Inflammatory macrophage (primary cell): ENCODE measurements around the gene SNX14.

Source experiments
- DNase-seq, 2 donors: peaks; one replicate each; pipeline ENCODE4 v3.0.0-alpha.2; 2020 to 2022

SNX14 gene

GRCh38 chr6:85461798-85462170 is 131.9 kb downstream of the SNX14 start:
- no peak for DNase-seq

DNA sequence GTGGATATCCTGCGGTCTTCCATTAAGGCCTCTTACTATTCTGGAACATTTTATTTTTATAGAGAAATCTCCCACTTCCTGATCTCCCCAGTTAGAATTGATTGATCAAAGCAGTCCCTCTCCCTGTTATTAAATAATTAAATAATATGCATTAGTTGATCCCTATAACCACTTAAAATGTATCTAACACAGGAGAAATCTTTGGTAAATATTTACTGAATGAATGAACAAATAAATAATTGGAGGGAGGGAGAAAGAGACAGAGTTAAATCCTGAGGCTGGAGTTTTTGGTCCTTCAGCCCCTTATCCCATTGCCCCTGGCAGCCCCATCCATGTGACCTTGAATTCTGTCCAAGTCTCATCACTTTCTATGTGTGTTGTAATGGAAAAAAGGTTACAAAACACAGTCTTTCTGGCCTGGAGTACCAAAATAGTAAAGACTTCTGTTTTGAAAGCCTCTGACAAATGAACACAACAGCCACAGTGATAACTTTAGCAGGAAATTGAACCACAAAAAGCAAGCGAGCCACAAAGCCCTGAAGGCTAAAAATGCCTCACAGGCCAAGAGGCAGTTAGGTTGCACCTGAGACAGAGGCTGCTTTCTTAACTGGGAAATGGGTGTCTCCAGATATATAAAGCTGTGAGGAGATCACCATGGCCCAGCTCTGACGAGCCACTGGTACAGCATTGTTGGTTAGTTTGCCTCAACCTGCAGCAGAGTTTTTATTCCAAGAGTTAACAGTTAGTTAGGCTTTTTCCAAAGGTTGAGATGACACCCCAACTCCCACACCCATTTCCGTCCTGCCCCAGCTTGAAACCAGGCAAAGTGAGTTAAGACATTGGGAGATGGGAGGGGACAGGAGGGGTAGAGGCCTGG is 132.5 kb downstream of the SNX14 start:
- no peak for DNase-seq

GRCh38 chr6:85460154-85460920 is 133.3 kb downstream of the SNX14 start:
- DNase-seq = no peak

DNA sequence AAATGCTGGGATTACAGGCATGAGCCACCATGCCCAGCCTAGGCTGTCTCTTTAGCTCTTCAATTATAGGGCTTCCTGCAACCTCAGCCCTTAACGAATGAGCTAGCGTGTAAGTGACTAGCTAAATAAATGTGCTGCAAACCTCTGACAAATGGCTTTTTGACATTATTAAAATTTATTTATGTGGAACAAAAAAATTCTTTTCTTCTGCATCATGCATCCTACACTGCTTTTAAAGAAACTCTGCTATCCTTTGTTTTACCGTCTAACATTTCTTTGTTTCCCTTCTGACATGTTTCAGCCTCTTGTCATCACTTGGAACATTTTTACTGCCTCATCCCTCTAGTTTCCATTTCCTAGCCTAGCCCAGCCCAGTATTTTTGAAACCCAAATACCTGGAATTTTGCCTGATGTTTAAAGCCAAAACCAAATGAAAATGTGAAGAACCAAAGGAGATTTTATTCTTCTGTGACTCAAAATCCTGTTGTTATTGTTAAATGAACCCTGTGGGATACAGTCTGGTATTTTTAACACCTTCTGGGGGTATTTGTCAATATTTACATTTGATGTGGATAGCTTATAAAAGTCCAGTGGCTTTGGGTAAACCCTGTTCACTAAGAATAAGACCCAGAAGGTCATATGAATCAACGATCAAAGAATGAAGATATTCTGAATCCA is 134.3 kb downstream of the SNX14 start:
- no peak for DNase-seq

DNA sequence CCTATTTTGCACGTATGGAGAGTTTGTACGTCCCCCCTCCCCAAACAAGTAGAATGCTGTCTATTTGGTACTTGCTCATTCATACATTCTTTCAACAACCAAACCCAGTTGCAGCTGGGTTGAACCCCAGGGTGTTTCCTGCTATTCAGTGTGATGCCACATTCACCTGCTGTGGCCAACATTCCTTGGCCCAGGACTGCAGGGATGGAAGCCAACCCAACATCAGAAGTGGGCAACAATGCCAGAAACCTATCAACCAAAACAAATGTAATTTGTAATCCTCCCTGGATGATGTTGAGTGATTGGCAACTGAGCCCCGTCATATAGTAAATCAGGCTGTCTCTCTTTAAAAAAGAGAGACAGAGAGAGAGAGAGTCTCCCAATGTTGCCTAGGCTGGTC is 134.9 kb downstream of the SNX14 start:
- DNase-seq = no peak

DNA sequence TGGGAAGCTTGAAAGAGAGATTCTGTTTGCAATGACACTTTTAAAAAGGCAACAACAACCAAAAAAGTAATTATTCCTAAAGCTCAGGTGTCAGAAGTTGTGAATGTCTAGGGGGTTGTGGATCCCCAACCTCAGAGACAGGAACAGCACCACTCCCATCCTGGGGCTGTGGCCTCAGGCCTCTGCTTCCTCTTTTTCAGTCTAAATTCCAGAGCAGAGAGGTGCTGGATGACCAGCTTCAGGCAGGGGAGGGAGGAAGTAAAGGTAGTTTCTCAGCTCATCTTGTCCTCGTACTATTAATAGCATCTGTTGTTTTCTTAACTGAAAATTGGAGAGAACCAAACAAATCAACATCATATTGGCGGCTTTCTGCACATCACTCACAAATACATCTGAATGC is 135.5 kb downstream of the SNX14 start:
- DNase-seq = no peak

- DNase-seq = no peak
These were observed 136.9 kb downstream of the SNX14 start for GRCh38 chr6:85456782-85457181.
